ENCODE results near the gene RCAN1. TPM values are rescaled to one million over a fixed set of nuclear protein-coding genes. Genes with fewer than 3 reads are reported as not detected.
"Not testable (repeated sequence)": the region's sequence is repeated elsewhere in the genome, so short reads cannot be mapped to it uniquely, and the experiment has no call there.

RCAN1 gene
- total RNA-seq, 4 donors from 2014 or later, result 32.1 to 58.6 (median 42.2) TPM

DNA sequence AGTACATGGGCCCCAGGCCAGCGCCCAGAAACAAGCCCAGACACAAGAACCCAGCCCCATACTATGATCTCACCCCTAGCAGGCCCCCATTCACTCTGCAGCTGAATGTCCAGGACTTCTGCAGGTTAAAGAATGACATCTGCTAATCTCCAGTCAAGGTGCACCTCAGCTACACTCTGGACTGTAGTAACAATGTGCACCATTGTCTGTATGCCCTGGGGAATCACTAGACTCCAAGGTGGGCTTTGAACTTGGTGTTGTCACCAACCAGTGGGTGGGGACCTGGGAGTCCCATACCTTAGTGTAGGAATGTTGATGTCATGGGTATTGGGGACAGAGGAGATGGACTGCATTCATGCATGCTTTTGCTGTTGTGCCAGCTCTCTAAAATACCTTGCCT lies 113.2 kb downstream of the RCAN1 start:
- WGBS, 2 donors (ENCODE audit: low coverage in 1 of 2), result 63 to 100% methylated on average over 1 of the region's 1 CpG
- Histone ChIP-seq H3K27me3 (no peaks in the 10 kb centered on the region), H3K27ac (no peak overlapping the region), H3K36me3 (no peaks in the 10 kb centered on the region), H3K9me3 (peaks cover 0 to 14% (median 0%) of the 10 kb centered on the region in 3 donors), H3K4me3 (no peak overlapping the region), H3K4me1 (no peaks in the 10 kb centered on the region)
- TF ChIP-seq POLR2AphosphoS5 (IDR thresholded peaks at IDR 0.05), result no peak
- TF ChIP-seq EP300 (IDR thresholded peaks at IDR 0.05), result no peak
- TF ChIP-seq POLR2A (IDR thresholded peaks at IDR 0.05), result no peak
- TF ChIP-seq, protein P1, sequence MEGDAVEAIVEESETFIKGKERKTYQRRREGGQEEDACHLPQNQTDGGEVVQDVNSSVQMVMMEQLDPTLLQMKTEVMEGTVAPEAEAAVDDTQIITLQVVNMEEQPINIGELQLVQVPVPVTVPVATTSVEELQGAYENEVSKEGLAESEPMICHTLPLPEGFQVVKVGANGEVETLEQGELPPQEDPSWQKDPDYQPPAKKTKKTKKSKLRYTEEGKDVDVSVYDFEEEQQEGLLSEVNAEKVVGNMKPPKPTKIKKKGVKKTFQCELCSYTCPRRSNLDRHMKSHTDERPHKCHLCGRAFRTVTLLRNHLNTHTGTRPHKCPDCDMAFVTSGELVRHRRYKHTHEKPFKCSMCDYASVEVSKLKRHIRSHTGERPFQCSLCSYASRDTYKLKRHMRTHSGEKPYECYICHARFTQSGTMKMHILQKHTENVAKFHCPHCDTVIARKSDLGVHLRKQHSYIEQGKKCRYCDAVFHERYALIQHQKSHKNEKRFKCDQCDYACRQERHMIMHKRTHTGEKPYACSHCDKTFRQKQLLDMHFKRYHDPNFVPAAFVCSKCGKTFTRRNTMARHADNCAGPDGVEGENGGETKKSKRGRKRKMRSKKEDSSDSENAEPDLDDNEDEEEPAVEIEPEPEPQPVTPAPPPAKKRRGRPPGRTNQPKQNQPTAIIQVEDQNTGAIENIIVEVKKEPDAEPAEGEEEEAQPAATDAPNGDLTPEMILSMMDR (IDR thresholded peaks at IDR 0.05), result no peak
- no peak for ATAC-seq

- TF ChIP-seq, protein P1 (IDR thresholded peaks at IDR 0.05), result no peak
- TF ChIP-seq POLR2A (IDR thresholded peaks at IDR 0.05) (no peak), POLR2AphosphoS5 (IDR thresholded peaks at IDR 0.05) (no peak), EP300 (IDR thresholded peaks at IDR 0.05) (no peak)
Observed at GRCh38 chr21:34500191-34500590, 114.7 kb downstream of the RCAN1 start.

DNA sequence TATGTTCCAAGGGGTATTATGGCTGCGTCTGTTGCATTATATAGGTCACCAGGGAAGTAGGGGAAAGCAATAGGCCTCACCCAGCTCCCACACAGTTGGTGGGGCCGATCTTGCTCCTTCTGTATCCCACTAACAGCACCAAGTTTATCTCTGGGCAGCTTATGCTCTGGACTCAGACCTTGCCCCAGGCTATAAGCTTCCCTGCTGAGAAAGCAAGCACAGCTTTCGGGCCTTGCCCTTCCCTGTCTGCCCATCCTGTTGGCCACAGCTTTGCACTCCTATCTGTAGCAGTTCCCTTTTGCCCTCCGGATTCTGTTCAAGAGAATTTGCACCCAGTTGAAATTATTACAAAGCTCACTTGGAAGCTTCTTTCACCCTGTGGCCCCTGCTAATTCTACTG lies 115.8 kb downstream of the RCAN1 start:
- WGBS, 2 donors (ENCODE audit: low coverage in 1 of 2), result 85 to 100% methylated on average over 2 of the region's 4 CpGs
- Histone ChIP-seq H3K36me3 (no peaks in the 10 kb centered on the region), H3K4me3 (no peak overlapping the region), H3K9me3 (peaks cover 0 to 22% (median 0%) of the 10 kb centered on the region in 3 donors), H3K27ac (no peak overlapping the region), H3K4me1 (no peaks in the 10 kb centered on the region), H3K27me3 (no peaks in the 10 kb centered on the region)
- TF ChIP-seq, protein P1 (IDR thresholded peaks at IDR 0.05), result no peak
- TF ChIP-seq EP300 (IDR thresholded peaks at IDR 0.05), result no peak
- no peak for TF ChIP-seq POLR2AphosphoS5 (IDR thresholded peaks at IDR 0.05)
- no peak for TF ChIP-seq POLR2A (IDR thresholded peaks at IDR 0.05)
- no peak for ATAC-seq

More at GRCh38 chr21:34500191-34500590, 114.7 kb downstream of the RCAN1 start:
- ATAC-seq, result no peak
- H3K27ac ChIP-seq, result no peak overlapping the region
- H3K27me3 ChIP-seq, result no peaks in the 10 kb centered on the region
- no peaks in the 10 kb centered on the region for H3K4me1 ChIP-seq
- no peak overlapping the region for H3K4me3 ChIP-seq
- peaks cover 0 to 22% (median 0%) of the 10 kb centered on the region in 3 donors for H3K9me3 ChIP-seq
- no peaks in the 10 kb centered on the region for H3K36me3 ChIP-seq
- WGBS, 2 donors (ENCODE audit: low coverage in 1 of 2), result 53 to 64% methylated on average over 1 of the region's 1 CpG

GRCh38 chr21:34498623-34499022 lies 116.3 kb downstream of the RCAN1 start:
- peaks cover 0 to 22% (median 0%) of the 10 kb centered on the region in 3 donors for H3K9me3 ChIP-seq
- no peak overlapping the region for H3K27ac ChIP-seq
- H3K4me1 ChIP-seq, result no peaks in the 10 kb centered on the region
- no peak for TF ChIP-seq EP300 (IDR thresholded peaks at IDR 0.05)
- no peak for TF ChIP-seq POLR2A (IDR thresholded peaks at IDR 0.05)
- TF ChIP-seq POLR2AphosphoS5 (IDR thresholded peaks at IDR 0.05), result no peak
- TF ChIP-seq, protein P1 (IDR thresholded peaks at IDR 0.05), result no peak
- no peaks in the 10 kb centered on the region for H3K27me3 ChIP-seq
- 33 to 80% methylated on average over 1 to 3 of the region's 3 CpGs for WGBS, 2 donors (ENCODE audit: low coverage in 1 of 2)
- no peak for ATAC-seq
- no peak overlapping the region for H3K4me3 ChIP-seq
- H3K36me3 ChIP-seq, result no peaks in the 10 kb centered on the region

- no CpG with 5 or more reads among the region's 5 CpGs for WGBS, 2 donors (ENCODE audit: low coverage in 1 of 2)
- not testable (repeated sequence) for ATAC-seq
Observed at GRCh38 chr21:34483854-34484253, 131.1 kb downstream of the RCAN1 start.

DNA sequence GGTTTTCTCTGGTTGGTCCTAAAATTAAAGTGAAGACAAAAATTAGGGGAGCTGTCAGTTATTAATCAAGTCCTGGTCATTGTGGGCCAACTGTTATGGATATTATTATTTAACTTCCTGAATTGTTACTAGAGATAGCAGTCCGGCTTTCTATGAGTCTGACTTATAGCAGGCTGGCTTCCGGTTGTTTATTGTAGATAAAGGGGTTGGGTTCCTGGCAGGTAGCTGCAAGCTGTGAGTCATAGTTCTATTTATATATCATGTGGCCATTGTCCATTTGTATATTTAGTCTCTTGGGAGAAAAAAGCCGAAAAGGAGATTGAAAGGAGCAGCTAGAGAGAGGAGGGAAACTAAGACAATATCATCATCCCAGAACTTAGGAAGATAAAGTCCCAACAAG lies 131.5 kb downstream of the RCAN1 start:
- H3K4me3 ChIP-seq, ATAC-seq, H3K27me3 ChIP-seq, H3K36me3 ChIP-seq, H3K9me3 ChIP-seq, H3K4me1 ChIP-seq, H3K27ac ChIP-seq: not testable (repeated sequence)
- no CpG with 5 or more reads among the region's 3 CpGs for WGBS, 2 donors (ENCODE audit: low coverage in 1 of 2)

More at GRCh38 chr21:34483854-34484253, 131.1 kb downstream of the RCAN1 start:
- H3K9me3 ChIP-seq, H3K36me3 ChIP-seq, H3K4me3 ChIP-seq, H3K27ac ChIP-seq, H3K27me3 ChIP-seq, H3K4me1 ChIP-seq: not testable (repeated sequence)

- no CpG with 5 or more reads among the region's 3 CpGs for WGBS, 2 donors (ENCODE audit: low coverage in 1 of 2)
- H3K36me3 ChIP-seq, H3K27me3 ChIP-seq, ATAC-seq, H3K4me1 ChIP-seq, H3K4me3 ChIP-seq, H3K27ac ChIP-seq, H3K9me3 ChIP-seq: not testable (repeated sequence)
Observed at GRCh38 chr21:34467333-34467732, 147.6 kb downstream of the RCAN1 start.
